ENCODE results near the gene RBBP8.

The RBBP8 gene

DNA sequence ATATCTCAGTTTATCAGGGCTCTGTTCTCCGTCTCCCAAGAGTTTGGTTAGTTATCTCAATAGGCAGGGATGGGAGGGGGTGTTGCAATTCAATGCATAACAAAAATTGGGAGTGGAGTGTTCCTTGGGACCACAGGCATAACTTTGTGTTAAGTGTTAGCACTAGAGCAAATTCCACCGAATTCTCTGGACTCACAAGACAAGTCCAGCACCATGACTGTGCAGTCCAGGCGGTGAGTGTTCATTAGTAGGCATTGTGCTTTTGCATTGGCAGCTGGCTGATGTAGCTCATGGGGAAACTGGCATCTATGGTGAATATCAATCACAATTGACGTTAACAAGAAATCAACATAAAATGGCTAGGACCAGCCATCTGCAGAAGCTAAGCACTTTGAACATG, 123.2 kb downstream of the RBBP8 start:
- H3K27me3 ChIP-seq (ENCODE audit: control insufficient read depth, insufficient read depth, low read length), result no peaks in the 10 kb centered on the region
- no peaks in the 10 kb centered on the region for H3K36me3 ChIP-seq (ENCODE audit: control insufficient read depth, insufficient read depth, low read length)
- no peak overlapping the region for H3K27ac ChIP-seq (ENCODE audit: low read length)
- no peak overlapping the region for H3K4me3 ChIP-seq (ENCODE audit: low read length)
- H3K4me1 ChIP-seq (ENCODE audit: control insufficient read depth, insufficient read depth, low read length), result no peaks in the 10 kb centered on the region
- DNase-seq (ENCODE audit: low read depth, low spot score), result no peak
- WGBS (ENCODE audit: insufficient coverage, insufficient read length), result no CpG with 5 or more reads among the region's 4 CpGs
- H3K9me3 ChIP-seq (ENCODE audit: control insufficient read depth, insufficient read depth, low read length), result no peaks in the 10 kb centered on the region

GRCh38 chr18:23057096-23057495, 124.0 kb downstream of the RBBP8 start:
- no peak for DNase-seq (ENCODE audit: low read depth, low spot score)
- no peaks in the 10 kb centered on the region for H3K4me1 ChIP-seq (ENCODE audit: control insufficient read depth, insufficient read depth, low read length)
- H3K36me3 ChIP-seq (ENCODE audit: control insufficient read depth, insufficient read depth, low read length), result no peaks in the 10 kb centered on the region
- WGBS (ENCODE audit: insufficient coverage, insufficient read length), result no CpG with 5 or more reads among the region's 2 CpGs
- H3K4me3 ChIP-seq (ENCODE audit: low read length), result no peak overlapping the region
- H3K27ac ChIP-seq (ENCODE audit: low read length), result no peak overlapping the region
- no peaks in the 10 kb centered on the region for H3K9me3 ChIP-seq (ENCODE audit: control insufficient read depth, insufficient read depth, low read length)
- no peaks in the 10 kb centered on the region for H3K27me3 ChIP-seq (ENCODE audit: control insufficient read depth, insufficient read depth, low read length)

- Histone ChIP-seq H3K27ac (ENCODE audit: low read length) (no peak overlapping the region), H3K4me1 (ENCODE audit: control insufficient read depth, insufficient read depth, low read length) (no peaks in the 10 kb centered on the region), H3K27me3 (ENCODE audit: control insufficient read depth, insufficient read depth, low read length) (no peaks in the 10 kb centered on the region), H3K4me3 (ENCODE audit: low read length) (no peak overlapping the region), H3K9me3 (ENCODE audit: control insufficient read depth, insufficient read depth, low read length) (no peaks in the 10 kb centered on the region), H3K36me3 (ENCODE audit: control insufficient read depth, insufficient read depth, low read length) (no peaks in the 10 kb centered on the region)
- no CpG with 5 or more reads among the region's 7 CpGs for WGBS (ENCODE audit: insufficient coverage, insufficient read length)
- DNase-seq (ENCODE audit: low read depth, low spot score), result no peak
Observed at GRCh38 chr18:23058746-23059415, 125.8 kb downstream of the RBBP8 start.

- no peaks in the 10 kb centered on the region for H3K4me1 ChIP-seq (ENCODE audit: control insufficient read depth, insufficient read depth, low read length)
- DNase-seq (ENCODE audit: low read depth, low spot score), result no peak
- no peaks in the 10 kb centered on the region for H3K9me3 ChIP-seq (ENCODE audit: control insufficient read depth, insufficient read depth, low read length)
- no CpG with 5 or more reads among the region's 9 CpGs for WGBS (ENCODE audit: insufficient coverage, insufficient read length)
- H3K4me3 ChIP-seq (ENCODE audit: low read length), result no peak overlapping the region
- no peak overlapping the region for H3K27ac ChIP-seq (ENCODE audit: low read length)
- no peaks in the 10 kb centered on the region for H3K27me3 ChIP-seq (ENCODE audit: control insufficient read depth, insufficient read depth, low read length)
- no peaks in the 10 kb centered on the region for H3K36me3 ChIP-seq (ENCODE audit: control insufficient read depth, insufficient read depth, low read length)
Observed at GRCh38 chr18:23059541-23060465, 126.7 kb downstream of the RBBP8 start.

GRCh38 chr18:23062011-23062410, 128.9 kb downstream of the RBBP8 start:
- H3K27me3 ChIP-seq (ENCODE audit: control insufficient read depth, insufficient read depth, low read length), result no peaks in the 10 kb centered on the region
- WGBS (ENCODE audit: insufficient coverage, insufficient read length), result no CpG with 5 or more reads among the region's 1 CpG
- H3K4me1 ChIP-seq (ENCODE audit: control insufficient read depth, insufficient read depth, low read length), result no peaks in the 10 kb centered on the region
- DNase-seq (ENCODE audit: low read depth, low spot score), result no peak
- no peaks in the 10 kb centered on the region for H3K36me3 ChIP-seq (ENCODE audit: control insufficient read depth, insufficient read depth, low read length)
- no peak overlapping the region for H3K4me3 ChIP-seq (ENCODE audit: low read length)
- no peak overlapping the region for H3K27ac ChIP-seq (ENCODE audit: low read length)
- no peaks in the 10 kb centered on the region for H3K9me3 ChIP-seq (ENCODE audit: control insufficient read depth, insufficient read depth, low read length)

GRCh38 chr18:23063502-23063901, 130.4 kb downstream of the RBBP8 start:
- Histone ChIP-seq H3K27me3 (ENCODE audit: control insufficient read depth, insufficient read depth, low read length) (no peaks in the 10 kb centered on the region), H3K36me3 (ENCODE audit: control insufficient read depth, insufficient read depth, low read length) (no peaks in the 10 kb centered on the region), H3K4me3 (ENCODE audit: low read length) (no peak overlapping the region), H3K9me3 (ENCODE audit: control insufficient read depth, insufficient read depth, low read length) (no peaks in the 10 kb centered on the region), H3K4me1 (ENCODE audit: control insufficient read depth, insufficient read depth, low read length) (no peaks in the 10 kb centered on the region), H3K27ac (ENCODE audit: low read length) (no peak overlapping the region)
- no CpG with 5 or more reads among the region's 6 CpGs for WGBS (ENCODE audit: insufficient coverage, insufficient read length)
- no peak for DNase-seq (ENCODE audit: low read depth, low spot score)

DNA sequence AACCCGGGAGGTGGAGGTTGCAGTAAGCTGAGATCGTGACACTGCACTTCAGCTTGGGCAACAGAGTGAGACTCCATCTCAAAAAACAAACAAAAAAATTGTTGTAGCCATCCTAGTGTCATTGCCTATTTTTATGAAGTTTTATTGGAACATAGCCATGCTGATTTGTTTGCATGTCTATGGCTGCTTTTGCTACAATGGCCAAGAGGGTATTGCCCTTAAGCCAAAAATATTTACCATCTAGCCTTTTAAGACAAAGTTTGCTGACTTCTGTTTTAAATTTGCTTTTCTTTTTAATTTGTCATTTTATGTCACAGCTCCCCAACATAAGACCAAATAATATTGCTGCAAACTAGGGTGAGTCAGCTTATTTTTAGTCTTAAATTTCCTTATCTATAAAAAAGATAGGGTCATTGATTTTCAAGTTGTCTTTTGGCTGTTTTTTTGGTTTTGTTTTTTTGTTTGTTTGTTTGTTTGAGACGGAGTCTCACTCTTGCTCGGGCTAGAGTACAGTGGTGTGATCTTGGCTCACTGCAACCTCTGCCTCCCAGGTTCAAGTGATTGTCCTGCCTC, 132.2 kb downstream of the RBBP8 start:
- WGBS (ENCODE audit: insufficient coverage, insufficient read length), result no CpG with 5 or more reads among the region's 4 CpGs
- H3K4me3 ChIP-seq (ENCODE audit: low read length), result no peak overlapping the region
- H3K27me3 ChIP-seq (ENCODE audit: control insufficient read depth, insufficient read depth, low read length), result no peaks in the 10 kb centered on the region
- DNase-seq (ENCODE audit: low read depth, low spot score), result no peak
- H3K36me3 ChIP-seq (ENCODE audit: control insufficient read depth, insufficient read depth, low read length), result no peaks in the 10 kb centered on the region
- H3K4me1 ChIP-seq (ENCODE audit: control insufficient read depth, insufficient read depth, low read length), result peaks cover 1% of the 10 kb centered on the region; the same call in 1 of the 2 replicates
- H3K27ac ChIP-seq (ENCODE audit: low read length), result no peak overlapping the region
- no peaks in the 10 kb centered on the region for H3K9me3 ChIP-seq (ENCODE audit: control insufficient read depth, insufficient read depth, low read length)

GRCh38 chr18:23066060-23066459, 132.9 kb downstream of the RBBP8 start:
- H3K4me1 ChIP-seq (ENCODE audit: control insufficient read depth, insufficient read depth, low read length), result peaks cover 1% of the 10 kb centered on the region; the same call in 1 of the 2 replicates
- WGBS (ENCODE audit: insufficient coverage, insufficient read length), result no CpG with 5 or more reads among the region's 7 CpGs
- no peaks in the 10 kb centered on the region for H3K27me3 ChIP-seq (ENCODE audit: control insufficient read depth, insufficient read depth, low read length)
- no peak for DNase-seq (ENCODE audit: low read depth, low spot score)
- no peak overlapping the region for H3K4me3 ChIP-seq (ENCODE audit: low read length)
- H3K27ac ChIP-seq (ENCODE audit: low read length), result no peak overlapping the region
- no peaks in the 10 kb centered on the region for H3K9me3 ChIP-seq (ENCODE audit: control insufficient read depth, insufficient read depth, low read length)
- no peaks in the 10 kb centered on the region for H3K36me3 ChIP-seq (ENCODE audit: control insufficient read depth, insufficient read depth, low read length)

- H3K36me3 ChIP-seq (ENCODE audit: control insufficient read depth, insufficient read depth, low read length), result no peaks in the 10 kb centered on the region
- no peak overlapping the region for H3K27ac ChIP-seq (ENCODE audit: low read length)
- WGBS (ENCODE audit: insufficient coverage, insufficient read length), result no CpG with 5 or more reads among the region's 5 CpGs
- H3K4me1 ChIP-seq (ENCODE audit: control insufficient read depth, insufficient read depth, low read length), result peaks cover 1% of the 10 kb centered on the region; the same call in 1 of the 2 replicates
- no peak for DNase-seq (ENCODE audit: low read depth, low spot score)
- H3K9me3 ChIP-seq (ENCODE audit: control insufficient read depth, insufficient read depth, low read length), result no peaks in the 10 kb centered on the region
- no peak overlapping the region for H3K4me3 ChIP-seq (ENCODE audit: low read length)
- H3K27me3 ChIP-seq (ENCODE audit: control insufficient read depth, insufficient read depth, low read length), result no peaks in the 10 kb centered on the region
Observed at GRCh38 chr18:23066504-23067039, 133.4 kb downstream of the RBBP8 start.

- H3K9me3 ChIP-seq (ENCODE audit: control insufficient read depth, insufficient read depth, low read length), result no peaks in the 10 kb centered on the region
- no peaks in the 10 kb centered on the region for H3K36me3 ChIP-seq (ENCODE audit: control insufficient read depth, insufficient read depth, low read length)
- H3K27me3 ChIP-seq (ENCODE audit: control insufficient read depth, insufficient read depth, low read length), result no peaks in the 10 kb centered on the region
- no peak for DNase-seq (ENCODE audit: low read depth, low spot score)
- no CpG with 5 or more reads among the region's 4 CpGs for WGBS (ENCODE audit: insufficient coverage, insufficient read length)
- H3K4me1 ChIP-seq (ENCODE audit: control insufficient read depth, insufficient read depth, low read length), result peaks cover 1% of the 10 kb centered on the region; the same call in 1 of the 2 replicates
- H3K27ac ChIP-seq (ENCODE audit: low read length), result no peak overlapping the region
- no peak overlapping the region for H3K4me3 ChIP-seq (ENCODE audit: low read length)
Observed at GRCh38 chr18:23067236-23067635, 134.1 kb downstream of the RBBP8 start.

All from iPS DF 6.9 (cell line).